HG02571 (cell line): ENCODE measurements around the gene CCNI2.

Experiments
- ATAC-seq: cut with Tn5 transposase; IDR thresholded peaks from one replicate; pipeline ENCODE4 v1.9.1; 2021; ENCODE audit warnings: mild to moderate bottlenecking, moderate library complexity; ENCODE audit not compliant: unreplicated experiment

The CCNI2 gene

DNA sequence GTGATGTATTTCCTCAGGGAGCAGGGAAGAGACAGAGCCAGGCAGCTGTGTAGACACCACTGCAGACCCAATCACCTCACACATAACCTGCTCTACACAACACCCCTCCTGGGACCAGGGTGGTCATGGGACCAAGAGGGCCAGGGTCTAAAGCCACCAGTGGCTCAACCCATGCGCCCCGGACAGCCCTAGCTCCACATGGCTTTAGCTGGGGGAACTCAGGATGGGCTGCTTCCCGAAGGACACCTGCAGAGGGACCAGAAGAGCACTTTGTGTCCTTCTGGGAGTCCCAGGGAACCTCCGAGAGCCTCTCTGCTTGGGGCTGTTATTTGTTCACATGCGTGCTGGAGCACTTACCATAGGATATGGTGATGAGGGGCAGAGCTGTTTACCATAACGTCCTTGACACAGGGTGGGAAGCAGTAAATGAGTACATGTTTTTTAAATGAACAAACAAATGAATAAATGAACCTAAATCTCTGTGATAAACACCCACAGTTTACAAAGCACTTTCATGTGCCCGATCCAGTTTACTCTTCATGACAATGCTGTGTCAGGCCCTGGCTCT, 17.5 kb downstream of the CCNI2 start:
- no peak for ATAC-seq

DNA sequence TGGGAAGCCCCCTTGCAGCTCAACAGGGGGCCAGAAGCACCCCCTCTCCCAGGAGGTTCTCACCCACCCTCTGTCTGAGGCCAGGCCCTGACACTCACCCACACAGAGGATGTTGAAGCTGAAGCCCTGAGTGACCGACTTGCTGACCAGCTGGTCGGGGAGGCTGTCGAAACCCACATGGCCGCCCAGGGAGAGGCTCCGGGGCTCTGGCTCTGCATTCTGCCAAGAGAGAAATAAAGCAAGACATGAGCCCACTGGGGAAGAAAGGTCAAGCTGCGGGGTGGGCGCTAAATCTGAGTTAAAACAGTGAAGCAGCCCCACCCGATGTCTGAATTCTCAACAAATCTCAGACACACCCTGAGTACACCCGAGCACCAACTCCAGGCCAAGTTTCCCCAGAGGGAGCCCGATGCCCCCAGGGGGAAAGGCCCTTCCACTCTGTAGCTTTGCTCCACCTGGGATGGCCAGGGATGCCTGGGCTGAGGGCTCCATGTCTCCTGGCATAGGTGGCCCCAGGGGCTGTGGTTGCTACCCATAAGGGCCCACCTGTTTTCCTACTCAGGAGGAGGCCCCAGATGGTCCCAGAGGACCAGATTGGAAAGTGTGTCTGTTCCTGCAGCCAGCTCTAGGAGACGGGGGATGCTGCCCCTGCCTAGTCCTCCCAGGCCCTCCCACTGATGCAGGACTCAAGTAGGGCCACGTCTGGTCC, 18.2 kb downstream of the CCNI2 start:
- no peak for ATAC-seq

DNA sequence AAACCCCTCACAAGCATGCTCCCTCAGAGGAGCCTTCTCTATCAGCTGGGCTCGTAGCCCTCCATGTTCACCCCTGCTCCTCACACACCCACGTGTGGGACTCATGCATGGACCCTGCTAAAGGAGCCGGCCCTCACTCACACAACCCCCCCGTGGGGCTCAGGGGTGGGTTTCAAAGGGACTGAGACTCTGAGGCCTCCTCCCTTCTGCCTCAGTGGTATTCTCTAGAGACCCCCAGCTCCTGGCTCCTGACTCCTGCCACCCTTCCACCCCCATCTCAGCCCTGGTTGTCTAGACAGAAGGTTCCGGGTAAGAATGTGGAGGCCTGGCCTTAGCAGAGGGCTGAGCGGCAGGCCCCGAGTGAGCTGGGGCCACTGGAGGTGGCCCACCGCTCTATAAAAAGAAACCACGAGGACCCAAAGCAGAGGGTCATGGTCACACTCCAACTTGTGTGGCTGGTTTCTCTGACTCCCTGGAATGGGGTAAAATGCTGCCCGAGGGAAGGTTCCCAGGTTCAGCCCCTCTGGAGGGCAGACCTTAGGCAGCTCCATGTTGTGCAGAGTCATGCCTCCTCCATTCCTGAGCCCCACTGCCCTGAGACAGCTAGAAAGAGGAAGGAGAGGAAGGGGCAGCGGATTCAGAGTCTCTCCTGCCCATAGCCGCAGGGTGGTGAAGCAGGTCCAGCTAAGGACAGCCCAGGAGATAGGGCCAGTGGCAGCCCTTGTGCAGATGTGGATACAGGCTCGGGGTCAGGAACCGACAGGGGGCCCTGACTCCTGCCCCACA, 19.0 kb downstream of the CCNI2 start:
- ATAC-seq = no peak

DNA sequence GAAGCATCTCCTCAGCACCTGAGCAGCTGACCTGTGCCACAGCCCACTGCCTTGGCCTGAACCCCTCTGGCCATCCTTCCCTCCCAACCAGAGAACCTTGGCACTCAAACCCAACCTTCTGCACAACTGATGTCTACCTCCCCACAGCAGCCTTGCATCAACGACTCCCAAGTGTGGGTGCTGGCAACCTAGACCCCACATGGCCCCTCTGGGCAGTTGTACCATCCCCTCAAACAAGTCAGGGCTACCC, 19.5 kb downstream of the CCNI2 start:
- no peak for ATAC-seq

DNA sequence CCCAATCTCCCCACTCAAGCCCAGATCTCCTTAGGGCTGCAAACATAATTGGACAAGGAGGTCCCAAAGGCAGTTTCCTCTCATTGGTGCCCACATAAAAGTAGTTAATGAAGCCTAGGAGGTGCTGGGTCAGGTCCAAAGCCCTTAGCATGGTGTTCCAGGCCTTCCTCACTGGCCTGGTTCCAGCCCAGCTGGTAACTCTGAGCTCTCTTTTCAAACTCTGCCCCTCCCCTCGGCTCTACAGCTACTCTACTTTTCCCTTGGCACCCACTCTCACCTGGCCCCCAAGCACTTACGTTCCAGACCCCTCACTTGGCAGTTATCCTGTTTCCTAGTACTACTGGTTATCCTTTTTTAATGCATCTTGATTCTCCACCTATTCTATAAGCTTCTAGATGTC, 19.9 kb downstream of the CCNI2 start:
- ATAC-seq = no peak

DNA sequence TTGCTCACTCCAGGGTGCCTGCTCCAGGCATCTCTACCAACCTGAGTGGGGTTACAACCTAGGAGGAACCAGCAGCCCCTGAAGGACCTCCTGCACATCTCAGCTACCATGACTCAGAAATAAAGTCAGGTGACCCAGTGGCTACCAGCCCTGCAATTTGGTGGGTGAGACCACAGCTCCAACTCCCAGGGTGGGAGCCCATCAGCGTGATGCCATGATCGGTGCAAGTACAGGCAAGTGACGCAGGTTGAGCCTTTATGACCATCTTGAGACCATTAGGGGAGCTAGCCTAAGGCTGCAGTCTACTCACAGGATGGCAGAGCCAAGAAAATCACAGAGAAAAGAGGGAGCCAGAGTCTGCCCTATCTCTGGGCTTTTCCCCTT, 21.3 kb downstream of the CCNI2 start:
- no peak for ATAC-seq

DNA sequence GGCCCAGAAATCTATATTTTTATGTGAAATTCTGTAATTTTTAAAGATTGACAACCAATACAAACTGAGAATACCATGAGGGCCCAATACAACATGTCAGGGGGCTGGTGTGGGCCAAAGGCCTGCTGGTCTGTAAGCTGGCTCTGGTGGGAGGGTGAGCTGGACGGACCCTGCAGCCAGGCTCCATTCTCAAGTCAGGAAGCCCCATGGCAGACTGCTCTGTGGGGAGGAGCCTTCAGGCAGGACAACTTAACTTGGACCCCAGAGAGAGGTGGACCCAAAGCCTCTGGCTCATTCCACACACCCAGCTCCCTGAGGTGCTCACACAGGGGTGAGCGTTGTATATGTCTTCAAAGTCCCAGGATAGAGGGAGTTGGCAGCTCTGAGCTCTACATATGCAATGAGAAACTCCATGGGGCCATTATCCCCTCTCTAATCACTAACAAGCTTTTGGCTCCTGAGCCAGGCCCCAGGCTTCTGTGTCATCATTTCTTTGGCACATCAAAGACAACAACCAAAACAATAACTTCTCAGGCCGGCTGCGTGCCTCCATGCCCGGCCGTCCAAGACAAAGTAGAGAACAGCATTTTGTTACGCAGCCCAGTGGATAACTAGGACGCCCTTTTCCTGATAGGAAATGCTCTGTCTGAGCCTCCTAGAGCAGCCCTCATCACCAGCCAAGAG, 23.4 kb downstream of the CCNI2 start:
- no peak for ATAC-seq

DNA sequence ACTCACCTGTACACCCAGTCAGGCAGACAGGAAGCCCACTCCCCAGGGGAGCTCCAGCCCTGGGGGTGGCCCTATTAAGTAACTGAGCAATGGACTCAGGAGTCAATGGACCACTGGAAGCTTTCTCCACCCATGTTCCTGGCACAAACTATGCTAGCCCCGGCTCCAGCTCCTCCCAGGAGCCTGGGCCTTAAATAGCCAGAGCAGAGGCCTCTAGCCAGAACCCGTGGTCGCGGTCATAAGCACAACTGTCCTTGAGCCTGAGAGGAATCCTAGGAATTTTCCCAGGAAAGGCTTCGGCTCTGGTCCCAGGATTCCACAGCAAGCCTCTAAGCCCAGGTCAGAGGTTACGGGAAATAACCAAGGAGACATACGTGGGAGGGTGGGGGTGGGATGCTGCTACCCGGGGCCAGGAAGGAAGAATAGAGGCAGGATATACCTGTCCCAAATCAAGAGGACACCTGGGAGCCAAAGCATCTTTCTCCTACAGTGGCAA, 24.3 kb downstream of the CCNI2 start:
- ATAC-seq = no peak

DNA sequence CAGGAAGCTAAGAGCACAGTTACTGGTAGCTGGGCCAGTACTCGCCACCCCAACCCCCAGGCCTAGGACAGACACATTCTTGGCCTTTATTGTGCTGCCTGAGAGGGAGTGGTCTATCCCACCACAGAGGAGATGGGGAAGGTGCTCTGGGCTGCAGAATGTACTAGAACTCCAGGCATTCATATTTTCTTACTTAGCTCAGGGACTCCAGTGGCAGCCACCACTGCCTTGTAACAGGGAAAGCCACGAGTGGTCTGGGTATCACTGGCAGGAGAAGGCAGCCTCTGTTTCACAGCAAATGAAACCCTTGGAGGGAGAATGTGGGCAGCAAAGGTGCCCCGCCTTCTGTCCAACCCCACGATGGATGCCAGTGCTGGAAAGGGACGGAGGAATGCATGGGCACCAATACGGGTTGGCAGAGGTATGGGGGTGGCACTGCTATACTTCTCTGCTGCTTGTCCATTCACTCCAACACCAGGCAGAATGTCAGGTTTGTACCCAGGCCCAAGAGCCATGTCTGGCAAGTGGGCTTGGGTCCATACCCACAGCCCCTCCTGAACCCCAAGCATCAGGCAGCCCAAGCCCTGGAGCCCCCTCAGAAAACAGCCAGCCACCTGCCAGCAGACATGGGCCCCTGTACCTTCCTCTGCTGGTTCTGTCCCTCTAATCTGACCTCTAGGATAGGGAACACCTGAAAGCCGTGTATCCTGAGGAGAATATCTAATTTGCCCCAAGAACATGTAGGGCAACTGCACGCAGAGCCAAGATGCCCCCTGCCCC, 25.3 kb downstream of the CCNI2 start:
- ATAC-seq = no peak

DNA sequence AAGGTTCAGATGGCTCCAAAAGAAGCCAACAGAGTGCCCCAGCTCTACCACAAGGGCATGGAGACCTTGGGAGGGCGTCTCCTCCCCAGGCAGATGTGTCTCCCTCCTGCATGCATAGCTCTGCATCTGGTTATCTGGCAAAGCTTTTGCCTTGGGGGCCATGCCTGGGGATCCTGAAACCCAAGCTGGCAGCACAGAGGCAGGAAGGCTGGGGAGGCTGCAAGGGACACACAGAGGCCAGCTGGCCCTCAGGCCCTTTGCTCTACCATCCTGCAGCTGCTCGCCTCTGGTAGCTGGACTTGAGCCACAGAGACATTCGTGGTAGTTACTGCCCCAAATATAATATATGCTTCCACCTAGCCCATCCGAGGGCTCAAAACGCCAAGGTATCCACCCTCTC, 25.9 kb downstream of the CCNI2 start:
- no peak for ATAC-seq

DNA sequence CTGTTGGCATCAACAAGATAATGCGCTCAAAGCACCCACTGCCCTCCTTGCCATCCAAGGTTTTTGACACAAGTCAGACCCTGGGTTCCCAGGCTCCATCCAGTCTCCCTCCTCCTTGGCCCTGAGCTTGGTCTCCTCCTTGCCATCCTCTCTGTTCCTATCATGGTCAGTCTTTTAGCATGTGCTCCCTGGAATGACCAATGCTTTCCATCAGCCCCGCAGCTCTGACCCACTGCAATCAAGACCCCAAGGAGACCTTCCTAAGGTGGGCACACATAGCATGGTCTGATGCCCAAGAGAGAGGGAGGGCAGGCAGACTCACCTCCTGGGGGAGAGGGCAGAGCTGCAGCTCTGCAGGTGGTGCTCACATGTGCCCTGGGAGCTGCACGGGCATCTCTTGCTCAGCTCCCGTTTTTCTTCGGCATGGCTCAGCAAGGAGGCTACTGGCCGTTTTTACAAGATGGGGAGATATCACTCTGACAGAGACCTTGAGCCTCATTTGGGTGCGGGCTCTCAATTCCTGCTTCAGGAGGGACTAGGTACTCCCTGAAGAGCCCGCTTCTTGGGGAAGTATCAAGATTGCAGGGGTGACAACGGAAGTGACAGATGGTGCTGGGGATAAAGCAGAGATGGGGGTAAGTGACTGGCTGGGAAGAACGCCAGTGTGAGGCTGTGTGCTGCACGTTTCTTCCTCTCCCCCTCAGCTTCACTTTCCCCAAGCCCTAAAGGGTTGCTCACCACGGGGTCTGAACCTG, 26.6 kb downstream of the CCNI2 start:
- ATAC-seq = no peak

DNA sequence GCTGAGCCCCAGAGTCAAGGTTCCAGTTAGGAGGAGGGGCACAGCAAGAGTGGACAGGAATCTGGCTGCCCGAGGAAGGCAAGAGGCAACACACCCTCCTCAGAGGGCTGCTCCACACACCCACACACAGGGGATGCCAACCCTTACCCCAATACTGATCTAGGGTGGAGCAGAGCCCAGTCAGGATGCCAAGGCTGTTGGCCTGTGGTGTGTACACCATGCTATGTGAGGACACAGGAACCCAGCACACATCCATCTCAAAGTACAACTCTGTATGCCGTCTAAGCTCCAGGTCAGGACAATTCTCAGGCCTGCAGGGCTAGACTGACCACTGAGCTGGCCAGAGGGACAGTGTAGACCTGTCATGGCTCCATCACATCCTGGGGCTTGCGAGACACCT, 27.2 kb downstream of the CCNI2 start:
- ATAC-seq = no peak

DNA sequence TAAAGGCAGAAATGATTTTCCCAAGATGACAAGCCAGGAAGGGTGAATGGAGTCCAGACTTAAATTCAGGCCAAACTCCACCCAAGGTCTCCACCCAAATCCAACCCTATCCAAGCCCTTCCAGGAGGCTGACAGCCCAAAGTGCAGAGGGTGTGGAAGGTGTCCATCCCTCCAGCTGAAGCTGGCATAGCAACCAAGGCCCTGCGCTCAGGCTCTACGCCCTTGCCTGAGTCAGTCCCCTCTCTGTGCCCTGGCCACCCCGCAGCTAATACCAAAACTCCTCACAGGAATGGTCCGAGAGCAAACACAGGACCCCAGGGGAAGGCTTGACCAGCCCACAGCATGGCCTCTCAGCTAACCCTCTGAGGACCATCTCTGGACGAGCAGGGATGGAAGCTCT, 27.7 kb downstream of the CCNI2 start:
- no peak for ATAC-seq

DNA sequence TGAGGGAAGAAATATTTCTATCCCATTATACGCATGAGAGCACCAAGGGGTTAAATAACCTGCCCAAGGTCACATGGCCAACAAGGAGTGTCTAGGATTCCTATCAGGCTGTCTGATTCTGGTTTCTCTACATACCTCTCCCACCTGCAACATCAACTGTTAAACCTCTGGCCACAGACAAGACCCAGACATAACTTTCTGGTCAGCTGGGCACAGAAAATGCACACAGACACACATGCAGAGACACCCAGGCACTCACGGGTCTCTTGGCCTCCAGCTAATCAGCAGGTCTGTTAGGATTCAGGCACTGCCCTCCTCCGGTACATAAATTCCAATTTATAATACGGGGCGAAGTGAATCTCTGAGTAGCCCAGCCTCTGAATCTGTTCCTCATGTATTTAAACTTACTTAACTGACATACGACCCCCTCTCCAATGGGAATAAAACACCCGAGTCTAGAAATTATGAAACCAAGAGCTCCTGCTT, 28.3 kb downstream of the CCNI2 start:
- no peak for ATAC-seq

DNA sequence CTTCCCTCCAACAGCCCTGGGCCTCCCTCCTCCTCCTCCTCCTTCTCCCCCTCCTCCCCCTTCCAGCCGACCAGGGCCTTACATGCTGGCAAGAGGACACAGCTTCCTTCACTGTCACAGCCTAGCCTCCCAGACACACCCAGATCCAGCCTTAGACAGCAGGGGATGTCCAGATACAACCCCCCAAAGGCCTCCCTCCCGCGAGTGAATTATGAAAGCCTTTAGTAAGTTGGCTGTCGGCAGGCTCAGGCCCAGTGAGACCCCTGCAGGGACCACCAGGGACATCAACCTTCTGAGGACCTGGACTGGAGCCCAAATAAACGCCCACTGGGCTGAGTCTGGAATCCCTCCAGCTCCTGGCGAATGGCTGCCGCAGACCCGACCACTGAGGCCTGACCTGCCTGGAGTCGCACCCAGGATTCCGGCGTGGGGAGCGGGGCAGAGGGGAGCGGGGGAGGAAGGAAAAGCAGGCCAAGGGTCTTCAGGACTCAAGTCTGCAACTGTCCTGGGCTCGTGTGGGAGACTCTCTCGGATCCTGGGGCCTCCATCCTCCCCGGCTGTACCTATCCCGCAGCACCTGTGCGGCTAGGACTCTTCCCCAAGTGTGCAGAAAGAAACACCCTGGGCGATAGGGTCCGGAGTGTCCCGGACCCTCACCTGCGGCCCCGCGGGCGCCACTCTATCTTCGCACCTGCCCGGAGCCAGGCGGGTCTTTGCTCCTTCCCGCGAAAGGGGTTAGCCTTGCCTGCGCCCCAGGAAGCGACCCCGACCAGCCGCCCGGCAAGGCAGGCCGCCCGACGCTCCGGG, 29.1 kb downstream of the CCNI2 start:
- ATAC-seq = no peak

DNA sequence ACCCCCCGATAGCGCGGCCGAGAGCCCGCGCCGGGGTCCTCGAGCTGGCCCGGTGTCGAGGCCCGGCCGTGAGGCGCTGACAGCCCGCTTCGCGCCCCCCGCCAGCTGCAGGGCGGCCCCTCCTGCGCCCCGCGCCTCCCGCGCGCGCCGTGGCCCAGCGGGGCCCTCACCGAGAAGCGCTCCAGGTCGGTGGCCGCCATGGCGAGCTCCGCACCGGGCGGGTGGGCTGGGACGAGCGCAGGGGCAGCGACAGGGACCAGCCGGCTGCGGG, 29.6 kb downstream of the CCNI2 start:
- ATAC-seq = no peak

DNA sequence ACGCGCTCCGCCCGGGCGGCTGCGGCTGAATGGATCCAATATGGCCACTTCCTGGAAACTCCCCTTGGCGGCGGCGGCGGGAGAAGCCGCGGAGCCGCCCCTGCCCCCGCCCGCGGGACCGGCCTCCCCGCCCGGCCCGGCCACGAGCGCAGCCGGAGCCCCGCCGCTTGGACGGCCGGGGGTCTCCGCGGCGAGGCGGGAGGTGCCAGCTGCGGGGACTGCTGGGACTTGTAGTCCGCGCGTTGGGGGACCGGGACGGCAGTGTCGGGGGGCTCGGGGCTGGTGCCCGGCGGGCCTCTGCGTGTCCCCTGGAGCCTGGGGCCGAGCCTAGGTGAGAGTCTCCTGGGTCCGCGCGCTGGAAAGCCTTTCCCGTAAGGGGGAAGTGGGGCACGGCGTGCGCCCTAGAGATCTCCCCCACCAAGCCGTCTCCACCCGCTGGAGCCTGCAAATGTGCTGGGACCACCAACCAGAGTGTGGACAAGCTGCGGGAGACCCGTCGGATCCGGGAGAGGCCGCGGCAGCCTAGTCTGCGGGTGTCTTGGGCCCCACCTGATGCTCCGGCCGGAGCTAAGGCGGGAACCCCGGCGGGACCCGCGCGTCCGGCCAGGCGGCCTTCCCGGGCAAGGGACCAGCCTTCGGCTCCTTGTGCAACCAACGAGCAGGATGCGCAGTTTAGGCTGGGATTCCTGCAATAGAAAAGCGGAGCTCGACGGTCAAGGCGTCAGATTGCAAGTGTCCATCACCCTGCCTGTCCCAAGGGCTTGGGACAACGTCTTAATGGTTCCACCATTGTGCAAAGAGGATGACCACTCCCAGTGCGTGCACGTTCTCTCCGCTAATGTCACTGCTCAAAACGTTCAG, 30.2 kb downstream of the CCNI2 start, which contains the start of gene SEPTIN8:
TSS of gene SEPTIN8 (minus strand) at position 31 of the 861 bp plus-strand sequence. CDS start 102 bp downstream, outside the sequence.
- no peak for ATAC-seq

DNA sequence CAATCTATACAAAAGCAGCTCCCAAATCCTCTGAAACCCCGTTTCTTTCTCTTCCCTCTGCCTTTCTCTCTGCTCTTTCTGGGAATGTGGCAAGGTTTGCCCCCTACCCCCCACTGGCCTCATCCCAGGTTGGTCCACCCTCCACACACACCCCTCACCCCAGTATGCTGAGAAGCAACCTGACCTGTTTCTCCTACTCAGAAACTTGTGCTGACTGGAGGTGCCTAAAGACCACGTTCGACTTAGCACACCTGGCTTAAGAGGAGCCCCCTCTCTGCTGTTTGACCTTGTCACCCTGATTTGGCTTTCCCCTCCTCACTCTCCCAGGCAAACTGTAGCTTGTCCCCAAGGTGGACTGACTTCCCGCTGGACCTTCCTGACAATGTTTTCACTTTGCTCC, 30.9 kb downstream of the CCNI2 start:
- no peak for ATAC-seq

DNA sequence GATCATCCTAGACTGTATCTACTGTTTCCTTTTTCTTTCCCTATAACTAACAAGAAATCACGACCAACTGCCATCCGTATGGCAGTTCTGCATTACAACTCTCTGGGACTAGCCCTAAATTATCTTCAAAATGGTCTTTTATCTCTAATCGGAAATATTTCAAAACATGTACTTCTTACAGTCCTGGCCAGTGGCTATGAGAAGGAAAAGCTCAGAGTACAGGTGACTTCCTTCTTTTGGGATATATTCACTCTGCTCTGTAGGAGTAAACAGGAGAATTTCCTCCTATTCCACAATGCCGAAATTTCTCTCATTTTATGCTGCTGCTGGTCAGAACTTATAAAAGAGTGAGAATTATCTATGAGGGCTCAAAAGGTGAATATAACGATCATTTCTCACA, 31.6 kb downstream of the CCNI2 start:
- no peak for ATAC-seq
